T-cell (primary cell): ENCODE data around the gene PRICKLE2. TPM values are rescaled to one million over a fixed set of nuclear protein-coding genes. Genes with fewer than 3 reads are reported as not detected.

Experiments used
- ATAC-seq, 4 experiments: fragments of 200-7000 bp in 3 of 4; fragments of 150-1000 bp in 1 of 4; cut with Tn5 transposase; replicated peaks in 1 of 4; 1 replicate in 3 of 4; 2 replicates in 1 of 4; pipeline ENCODE4 v1.10.0; 2021; ENCODE audit warnings: moderate library complexity in 3 of 4, mild to moderate bottlenecking in 2 of 4, moderate number of reproducible peaks in 1 of 4
- CTCF ChIA-PET, 2 donors: fragments of 300-600 bp; sonication (Branson Sonifier 250); formaldehyde crosslinking; loops; one replicate each; lab custom pipeline; 2022; ENCODE audit warnings: antibody characterized with exemption in 2 of 2; lab: Charles Lee
- POLR2A ChIA-PET, 2 donors: fragments of 300-600 bp; sonication (Branson Sonifier 250); formaldehyde crosslinking; loops; one replicate each; lab custom pipeline; 2022; ENCODE audit warnings: antibody characterized with exemption in 2 of 2; lab: Charles Lee
- DNase-seq, 35 experiments: peaks; one replicate each; pipeline versions ENCODE4 v3.0.0 to v3.0.0-alpha.2; 2013 to 2023
- H3K27ac ChIP-seq: one replicate; pipeline ENCODE4 v1.5.1; 2013; ENCODE audit warnings: low read length
- H3K27me3 ChIP-seq, 2 experiments: replicated peaks in 1 of 2; 1 replicate in 1 of 2; 2 replicates in 1 of 2; pipeline versions ENCODE4 v1.6.1 to v1.7.0; 2013; ENCODE audit warnings: low read length in 1 of 2, mixed read lengths in 1 of 2; ENCODE audit not compliant: control insufficient read depth in 2 of 2, insufficient read depth in 2 of 2; ENCODE audit errors: extremely low read depth in 1 of 2
- H3K36me3 ChIP-seq, 2 donors: 1 replicate in 1 of 2; 2 replicates in 1 of 2; pipeline versions ENCODE4 v1.6.1 to v1.7.0; 2013; ENCODE audit warnings: low read length in 1 of 2; ENCODE audit not compliant: control insufficient read depth in 2 of 2, insufficient read depth in 1 of 2; ENCODE audit errors: extremely low read depth in 1 of 2
- H3K4me1 ChIP-seq, 2 experiments: 1 replicate in 1 of 2; 2 replicates in 1 of 2; pipeline versions ENCODE4 v1.6.1 to v1.7.0; 2013; ENCODE audit warnings: low read length in 2 of 2, mixed read lengths in 1 of 2; ENCODE audit not compliant: insufficient read depth in 2 of 2, control insufficient read depth in 1 of 2; ENCODE audit errors: extremely low read depth in 1 of 2
- H3K4me3 ChIP-seq, 2 donors: 1 replicate in 1 of 2; 2 replicates in 1 of 2; pipeline versions ENCODE4 v1.5.1 to v1.7.0; 2013; ENCODE audit warnings: mild to moderate bottlenecking in 2 of 2, low read length in 1 of 2, moderate library complexity in 1 of 2; ENCODE audit not compliant: control insufficient read depth in 1 of 2; ENCODE audit errors: extremely low read depth in 1 of 2
- H3K9me3 ChIP-seq: 2 replicates; pipeline ENCODE4 v1.7.0; 2013
- H3K27ac Mint-ChIP-seq, 2 donors: one replicate each; pipeline ENCODE4 v1.8.0; 2020 to 2021; ENCODE audit warnings: mild to moderate bottlenecking in 2 of 2, mixed read lengths in 2 of 2
- H3K27me3 Mint-ChIP-seq, 2 donors: one replicate each; pipeline ENCODE4 v1.8.0; 2021 to 2022; ENCODE audit warnings: mixed read lengths in 2 of 2
- H3K36me3 Mint-ChIP-seq: one replicate; pipeline ENCODE4 v1.8.0; 2021; ENCODE audit warnings: mixed read lengths
- H3K4me1 Mint-ChIP-seq, 3 donors: one replicate each; pipeline ENCODE4 v1.8.0; 2020 to 2022; ENCODE audit warnings: mixed read lengths in 3 of 3, mild to moderate bottlenecking in 1 of 3
- H3K4me3 Mint-ChIP-seq, 3 donors: one replicate each; pipeline ENCODE4 v1.8.0; 2020 to 2022; ENCODE audit warnings: mild to moderate bottlenecking in 3 of 3, mixed read lengths in 3 of 3, moderate library complexity in 3 of 3
- H3K9me3 Mint-ChIP-seq, 3 donors: one replicate each; pipeline ENCODE4 v1.8.0; 2020 to 2022; ENCODE audit warnings: mixed read lengths in 3 of 3
- WGBS: methylation state at CpG from one replicate; pipeline ENCODE4 v1.1.5; 2013; ENCODE audit warnings: missing lambda C conversion rate; ENCODE audit not compliant: insufficient coverage; 5-methylcytosine and 5-hydroxymethylcytosine counted together
- total RNA-seq, 35 experiments: library from RNA in 6 of 35; stranded (reverse) in 6 of 35; fragments of 120-200 nt in 1 of 35; gene quantifications; one replicate each; pipeline versions ENCODE4 v1.2.1 to v1.2.4 and lab custom pipeline; 2013 to 2026

PRICKLE2 gene
- total RNA-seq, 5 donors from 2014 or later (not counting 1 experiment from before 2014, with no cell fraction given) = 0.06 to 0.13 (median 0.09) TPM; not detected in 2

GRCh38 chr3:64196236-64196929, 28.9 kb downstream of the PRICKLE2 start:
- H3K4me1 Mint-ChIP-seq = no peaks in the 10 kb centered on the region
- ChIA-PET POLR2A (no interaction called here), CTCF (no interaction called here)
- ATAC-seq = no peak
- no peak for DNase-seq
- Histone ChIP-seq H3K4me3 (no peak overlapping the region), H3K36me3 (no peaks in the 10 kb centered on the region), H3K27ac (no peak overlapping the region), H3K9me3 (no peaks in the 10 kb centered on the region), H3K27me3 (peaks cover 0 to 4% of the 10 kb centered on the region in 2 experiments), H3K4me1 (no peaks in the 10 kb centered on the region)
- no peak overlapping the region for H3K27ac Mint-ChIP-seq
- peaks cover 3% of the 10 kb centered on the region in 2 donors for H3K27me3 Mint-ChIP-seq
- no peak overlapping the region for H3K4me3 Mint-ChIP-seq
- H3K9me3 Mint-ChIP-seq = peaks cover 5 to 9% (median 7%) of the 10 kb centered on the region in 3 donors
- WGBS = no CpG with 5 or more reads among the region's 5 CpGs
- no peaks in the 10 kb centered on the region for H3K36me3 Mint-ChIP-seq

DNA sequence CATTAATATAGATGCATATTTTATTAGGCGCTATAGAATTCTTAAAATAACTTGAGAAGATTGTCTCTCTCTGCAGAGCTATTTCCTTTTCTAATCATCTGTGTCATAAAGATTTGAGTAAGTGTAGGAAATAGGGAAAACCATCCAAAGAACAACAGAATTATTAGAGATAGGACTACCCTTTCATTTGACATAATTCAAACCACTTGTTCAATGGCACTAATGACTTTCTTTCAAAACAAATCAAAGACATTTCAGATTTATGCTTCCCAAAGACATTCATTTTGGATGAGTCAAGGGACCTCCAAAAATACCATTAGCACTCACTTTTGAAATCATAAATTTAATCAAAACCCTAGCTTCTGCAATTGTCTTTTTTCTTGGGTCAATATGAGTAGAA, 29.5 kb downstream of the PRICKLE2 start:
- Mint-ChIP-seq H3K4me3 (no peak overlapping the region), H3K27me3 (peaks cover 2 to 3% of the 10 kb centered on the region in 2 donors), H3K27ac (no peak overlapping the region), H3K36me3 (no peaks in the 10 kb centered on the region), H3K4me1 (no peaks in the 10 kb centered on the region), H3K9me3 (peaks cover 5 to 9% (median 7%) of the 10 kb centered on the region in 3 donors)
- DNase-seq = no peak
- POLR2A ChIA-PET = no interaction called here
- Histone ChIP-seq H3K36me3 (no peaks in the 10 kb centered on the region), H3K4me3 (no peak overlapping the region), H3K4me1 (no peaks in the 10 kb centered on the region), H3K27me3 (peaks cover 0 to 4% of the 10 kb centered on the region in 2 experiments), H3K27ac (no peak overlapping the region), H3K9me3 (no peaks in the 10 kb centered on the region)
- CTCF ChIA-PET = no interaction called here
- no CpG with 5 or more reads among the region's 1 CpG for WGBS
- no peak for ATAC-seq

GRCh38 chr3:64191822-64192221, 33.4 kb downstream of the PRICKLE2 start:
- H3K4me1 Mint-ChIP-seq = no peaks in the 10 kb centered on the region
- H3K4me3 Mint-ChIP-seq = no peak overlapping the region
- DNase-seq (no peak), ATAC-seq (no peak)
- Histone ChIP-seq H3K36me3 (no peaks in the 10 kb centered on the region), H3K27me3 (peaks cover 0 to 4% of the 10 kb centered on the region in 2 experiments), H3K4me1 (no peaks in the 10 kb centered on the region), H3K9me3 (no peaks in the 10 kb centered on the region), H3K4me3 (no peak overlapping the region), H3K27ac (no peak overlapping the region)
- no peak overlapping the region for H3K27ac Mint-ChIP-seq
- ChIA-PET POLR2A (no interaction called here), CTCF (no interaction called here)
- H3K9me3 Mint-ChIP-seq = peaks cover 2 to 5% (median 3%) of the 10 kb centered on the region in 3 donors
- WGBS = 74% methylated on average over 5 of the region's 6 CpGs
- H3K27me3 Mint-ChIP-seq = peaks cover 0 to 2% of the 10 kb centered on the region in 2 donors
- no peaks in the 10 kb centered on the region for H3K36me3 Mint-ChIP-seq

- no peaks in the 10 kb centered on the region for H3K36me3 Mint-ChIP-seq
- peaks cover 0 to 4% of the 10 kb centered on the region in 2 experiments for H3K27me3 ChIP-seq
These were observed 34.5 kb downstream of the PRICKLE2 start for GRCh38 chr3:64190517-64191515.

DNA sequence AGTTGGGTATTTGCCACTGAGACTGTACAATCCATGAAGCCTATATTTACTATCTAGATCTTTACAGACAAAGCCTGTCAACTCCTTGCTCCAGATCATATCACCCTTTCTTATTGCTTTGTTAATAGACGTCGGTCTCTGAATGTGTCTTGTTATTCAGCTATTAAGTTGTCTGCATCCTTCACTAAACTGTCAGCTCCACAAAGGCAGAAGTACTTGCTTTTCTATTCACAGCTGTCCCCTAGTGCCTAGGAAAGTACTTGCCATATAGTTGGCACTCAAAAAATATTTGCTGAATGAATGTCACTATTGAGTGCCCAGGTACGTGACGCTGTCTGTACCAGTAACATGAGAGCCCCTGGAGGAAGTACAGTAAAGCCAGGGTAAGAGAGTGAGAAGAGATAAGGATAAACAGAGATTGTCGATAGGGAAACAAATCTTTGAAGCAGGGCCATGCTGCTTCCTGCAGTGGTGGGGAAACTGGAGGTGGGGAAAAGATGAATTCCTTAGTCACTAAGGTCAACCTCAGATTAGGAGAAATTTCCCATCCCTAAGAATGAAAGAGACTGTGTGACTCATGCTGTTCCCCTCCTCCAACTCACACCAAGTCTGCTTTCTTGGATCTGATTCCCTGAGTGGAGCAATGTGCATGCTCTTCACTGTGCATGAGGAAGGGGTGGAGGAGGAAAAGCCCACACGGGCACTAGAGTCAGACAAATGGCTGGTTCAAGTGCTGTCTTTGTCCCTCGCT, 36.3 kb downstream of the PRICKLE2 start:
- Histone ChIP-seq H3K27ac (no peak overlapping the region), H3K9me3 (no peaks in the 10 kb centered on the region), H3K4me1 (no peaks in the 10 kb centered on the region), H3K27me3 (peaks cover 0 to 4% of the 10 kb centered on the region in 2 experiments), H3K4me3 (no peak overlapping the region), H3K36me3 (no peaks in the 10 kb centered on the region)
- no peak overlapping the region for H3K4me3 Mint-ChIP-seq
- POLR2A ChIA-PET = no interaction called here
- 79% methylated on average over 4 of the region's 7 CpGs for WGBS
- H3K9me3 Mint-ChIP-seq = peaks cover 2 to 5% (median 3%) of the 10 kb centered on the region in 3 donors
- DNase-seq (no peak), ATAC-seq (no peak)
- H3K36me3 Mint-ChIP-seq = no peaks in the 10 kb centered on the region
- peaks cover 0 to 2% of the 10 kb centered on the region in 2 donors for H3K27me3 Mint-ChIP-seq
- no peaks in the 10 kb centered on the region for H3K4me1 Mint-ChIP-seq
- no peak overlapping the region for H3K27ac Mint-ChIP-seq
- CTCF ChIA-PET = no interaction called here

More at GRCh38 chr3:64190517-64191515, 34.5 kb downstream of the PRICKLE2 start:
- Histone ChIP-seq H3K27ac (no peak overlapping the region), H3K9me3 (no peaks in the 10 kb centered on the region), H3K36me3 (no peaks in the 10 kb centered on the region), H3K4me3 (no peak overlapping the region), H3K4me1 (no peaks in the 10 kb centered on the region)
- peaks cover 0 to 2% of the 10 kb centered on the region in 2 donors for H3K27me3 Mint-ChIP-seq
- DNase-seq (no peak), ATAC-seq (no peak)
- H3K27ac Mint-ChIP-seq = no peak overlapping the region
- WGBS = no CpG with 5 or more reads among the region's 8 CpGs
- ChIA-PET POLR2A (no interaction called here), CTCF (no interaction called here)
- no peak overlapping the region for H3K4me3 Mint-ChIP-seq
- H3K9me3 Mint-ChIP-seq = peaks cover 2 to 5% (median 3%) of the 10 kb centered on the region in 3 donors
- no peaks in the 10 kb centered on the region for H3K4me1 Mint-ChIP-seq
